Measurements from ENCODE around the gene UNC13A.

- no peak for TF ChIP-seq POLR2AphosphoS5 (IDR thresholded peaks at IDR 0.05; ENCODE audit: low read depth, low read length)
- no peak for TF ChIP-seq REST (IDR thresholded peaks at IDR 0.05; ENCODE audit: insufficient read depth in 1 of 2, low read depth in 2 of 2, low read length in 2 of 2)
- no peak for TF ChIP-seq TAF1 (IDR thresholded peaks at IDR 0.05; ENCODE audit: borderline replicate concordance, insufficient read depth, low read length)
- no peak for TF ChIP-seq FOXP2 (optimal IDR thresholded peaks at IDR 0.05; ENCODE audit: borderline replicate concordance, extremely low read depth, extremely low read length, insufficient read depth)
Observed at GRCh38 chr19:17632577-17632976, 55.6 kb downstream of the UNC13A start.

Data from PFSK-1 (cell line).